Activated CD4-positive, alpha-beta T cell treated with anti-CD3 and anti-CD28 coated beads, Interleukin-2, amount 50 U/mL, for 16 hours (primary cell): ENCODE results near the gene PUM2.
A peak's percentile ranks its signal among the peaks of the same experiment; 100 is the strongest.

Experiments
- DNase-seq: peaks from one replicate; pipeline ENCODE4 v3.0.0-alpha.2; 2020

Gene PUM2

GRCh38 chr2:20229322-20230113, 121.1 kb downstream of the PUM2 start:
- no peak for DNase-seq

- DNase-seq, result no peak
These were observed 122.6 kb downstream of the PUM2 start for GRCh38 chr2:20227894-20228505.

- DNase-seq, result no peak
These were observed 124.5 kb downstream of the PUM2 start for GRCh38 chr2:20226152-20226545.

- DNase-seq, result peak; percentile 37
These were observed 125.1 kb downstream of the PUM2 start for GRCh38 chr2:20225294-20226151.

GRCh38 chr2:20224716-20225293, 125.8 kb downstream of the PUM2 start, which contains the start of gene SDC1:
SDC1 (minus strand) TSS chr2:20225130; CDS start chr2:20224867, 263 bp downstream.
- no peak for DNase-seq

GRCh38 chr2:20224164-20224715, 126.4 kb downstream of the PUM2 start:
- DNase-seq, result no peak

- no peak for DNase-seq
These were observed 127.1 kb downstream of the PUM2 start for GRCh38 chr2:20223407-20224163.

- no peak for DNase-seq
These were observed 127.8 kb downstream of the PUM2 start for GRCh38 chr2:20222769-20223406.

- DNase-seq, result no peak
These were observed 128.5 kb downstream of the PUM2 start for GRCh38 chr2:20222014-20222768.

- DNase-seq, result no peak
These were observed 129.1 kb downstream of the PUM2 start for GRCh38 chr2:20221555-20221973.

GRCh38 chr2:20220806-20221554, 129.7 kb downstream of the PUM2 start:
- no peak for DNase-seq

- DNase-seq, result no peak
These were observed 130.8 kb downstream of the PUM2 start for GRCh38 chr2:20219763-20220380.

GRCh38 chr2:20218331-20219320, 132.0 kb downstream of the PUM2 start:
- DNase-seq, result no peak

- DNase-seq, result no peak
These were observed 133.3 kb downstream of the PUM2 start for GRCh38 chr2:20217041-20217970.

GRCh38 chr2:20216130-20217025, 134.3 kb downstream of the PUM2 start:
- DNase-seq, result no peak
